Measurements from ENCODE around the gene USP5. TPM values are rescaled to one million over a fixed set of nuclear protein-coding genes. Genes with fewer than 3 reads are reported as not detected.

Gene USP5
- total RNA-seq, 1 donor from 2014 or later: 146 TPM

DNA sequence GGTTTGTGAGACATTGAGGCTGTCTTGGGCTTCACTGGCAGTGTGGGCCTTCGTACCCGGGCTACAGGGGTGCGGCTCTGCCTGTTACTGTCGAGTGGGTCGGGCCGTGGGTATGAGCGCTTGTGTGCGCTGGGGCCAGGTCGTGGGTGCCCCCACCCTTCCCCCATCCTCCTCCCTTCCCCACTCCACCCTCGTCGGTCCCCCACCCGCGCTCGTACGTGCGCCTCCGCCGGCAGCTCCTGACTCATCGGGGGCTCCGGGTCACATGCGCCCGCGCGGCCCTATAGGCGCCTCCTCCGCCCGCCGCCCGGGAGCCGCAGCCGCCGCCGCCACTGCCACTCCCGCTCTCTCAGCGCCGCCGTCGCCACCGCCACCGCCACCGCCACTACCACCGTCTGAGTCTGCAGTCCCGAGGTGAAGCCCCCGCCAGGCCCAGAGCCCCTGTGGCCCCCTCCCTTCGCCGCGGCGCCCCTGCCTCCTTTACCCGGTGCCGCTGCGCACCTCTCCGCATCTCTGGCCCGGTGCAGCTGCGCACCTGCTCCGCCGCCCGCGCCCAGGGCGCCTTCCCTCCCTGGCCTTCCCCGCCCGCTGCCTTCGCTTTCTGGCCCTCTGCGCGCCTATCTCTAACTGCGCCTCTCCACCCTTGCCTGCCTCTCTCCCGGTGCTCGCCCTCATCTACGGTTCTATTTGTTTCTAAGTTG is 62.4 kb downstream of the USP5 start, which contains the start of gene ENO2:
Gene ENO2, plus strand, starts transcription at position 335 of the 701 bp plus-strand sequence. CDS start 1,253 bp downstream, outside the sequence.
- Histone ChIP-seq H3K27ac (ENCODE audit: low read depth, low read length) (peak within 1 kb of the TSS; percentile 1), H3K9ac (ENCODE audit: low read length) (peak within 1 kb of the TSS; percentile 75), H3K27me3 (ENCODE audit: insufficient read depth, low read length) (no peaks in the 10 kb centered on the region), H3K4me2 (ENCODE audit: low read length) (peak within 1 kb of the TSS; percentile 97), H3K36me3 (ENCODE audit: insufficient read depth, low read length) (no peaks in the 10 kb centered on the region), H3K9me3 (ENCODE audit: insufficient read depth, low read depth, low read length) (no peaks in the 10 kb centered on the region), H3K4me1 (ENCODE audit: insufficient read depth, low read length) (peaks cover 25% of the 10 kb centered on the region), H4K20me1 (ENCODE audit: insufficient read depth, low read length) (no peaks in the 10 kb centered on the region), H2AFZ (ENCODE audit: low read depth, low read length) (peak within 1 kb of the TSS; percentile 94), H3K79me2 (ENCODE audit: insufficient read depth, low read length) (no peaks in the 10 kb centered on the region), H3K4me3 (ENCODE audit: insufficient read depth, low read depth, low read length) (peak within 1 kb of the TSS; percentile 63)
- TF ChIP-seq, protein P1, sequence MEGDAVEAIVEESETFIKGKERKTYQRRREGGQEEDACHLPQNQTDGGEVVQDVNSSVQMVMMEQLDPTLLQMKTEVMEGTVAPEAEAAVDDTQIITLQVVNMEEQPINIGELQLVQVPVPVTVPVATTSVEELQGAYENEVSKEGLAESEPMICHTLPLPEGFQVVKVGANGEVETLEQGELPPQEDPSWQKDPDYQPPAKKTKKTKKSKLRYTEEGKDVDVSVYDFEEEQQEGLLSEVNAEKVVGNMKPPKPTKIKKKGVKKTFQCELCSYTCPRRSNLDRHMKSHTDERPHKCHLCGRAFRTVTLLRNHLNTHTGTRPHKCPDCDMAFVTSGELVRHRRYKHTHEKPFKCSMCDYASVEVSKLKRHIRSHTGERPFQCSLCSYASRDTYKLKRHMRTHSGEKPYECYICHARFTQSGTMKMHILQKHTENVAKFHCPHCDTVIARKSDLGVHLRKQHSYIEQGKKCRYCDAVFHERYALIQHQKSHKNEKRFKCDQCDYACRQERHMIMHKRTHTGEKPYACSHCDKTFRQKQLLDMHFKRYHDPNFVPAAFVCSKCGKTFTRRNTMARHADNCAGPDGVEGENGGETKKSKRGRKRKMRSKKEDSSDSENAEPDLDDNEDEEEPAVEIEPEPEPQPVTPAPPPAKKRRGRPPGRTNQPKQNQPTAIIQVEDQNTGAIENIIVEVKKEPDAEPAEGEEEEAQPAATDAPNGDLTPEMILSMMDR (IDR thresholded peaks at IDR 0.05; ENCODE audit: insufficient read depth, low read depth, low read length): no peak
- no peak for TF ChIP-seq EZH2 (IDR thresholded peaks at IDR 0.05; ENCODE audit: insufficient read depth, low read length)
- Mint-ChIP-seq H3K36me3 (ENCODE audit: low read depth, unreplicated experiment) (peaks cover 3% of the 10 kb centered on the region), H3K27ac (ENCODE audit: unreplicated experiment) (peak within 1 kb of the TSS; percentile 87), H3K4me1 (ENCODE audit: low read depth, unreplicated experiment) (peaks cover 15% of the 10 kb centered on the region), H3K27me3 (ENCODE audit: low read depth, unreplicated experiment) (peaks cover 5% of the 10 kb centered on the region), H3K4me3 (ENCODE audit: unreplicated experiment) (peak within 1 kb of the TSS; percentile 89), H3K9me3 (ENCODE audit: unreplicated experiment) (no peaks in the 10 kb centered on the region)
- DNase-seq (ENCODE audit: low read depth): peak; percentile 33
- FAIRE-seq: no peak

DNA sequence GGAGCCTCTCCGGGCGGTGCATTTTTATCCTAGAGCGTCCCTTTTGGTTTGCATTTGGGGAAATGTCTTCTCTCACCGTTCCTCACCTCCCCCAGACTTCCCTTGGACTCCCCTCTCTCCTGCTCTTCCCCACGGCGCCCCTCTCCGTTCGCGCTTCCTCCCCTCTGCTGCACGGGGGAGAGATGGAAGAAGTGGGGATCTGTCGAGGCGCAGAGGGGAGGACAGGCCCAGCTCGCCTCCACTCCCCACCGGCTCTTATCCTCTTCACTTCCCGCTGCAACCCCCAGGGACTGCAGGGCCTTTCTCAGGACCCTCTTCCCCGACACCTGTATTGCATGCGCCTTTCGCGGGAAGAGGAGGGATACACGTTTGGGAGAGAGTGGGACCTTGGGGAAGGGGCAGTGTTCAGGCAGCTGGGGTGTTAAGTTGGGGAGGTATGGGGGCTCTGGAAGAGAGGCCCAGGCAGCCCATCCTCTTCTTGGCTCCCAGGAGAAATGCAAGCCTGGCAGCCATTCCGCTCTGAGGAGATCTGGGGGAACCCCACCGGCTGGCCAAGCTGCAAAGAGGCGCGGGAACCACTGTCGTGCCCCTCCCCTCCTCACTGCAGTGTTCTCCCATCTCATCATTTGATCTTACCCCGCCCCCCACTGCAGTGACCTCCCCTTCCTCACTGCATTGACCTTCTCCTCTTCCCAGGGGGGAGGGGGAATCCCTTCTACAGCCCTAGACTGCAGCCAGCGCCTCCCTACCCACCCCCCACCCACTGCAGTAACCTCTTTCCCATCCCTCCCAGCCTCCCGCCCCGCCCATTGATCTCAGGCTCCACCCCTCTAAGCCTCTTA is 63.2 kb downstream of the USP5 start:
- Histone ChIP-seq H3K4me3 (ENCODE audit: insufficient read depth, low read depth, low read length) (peak overlapping the region; percentile 63), H3K9ac (ENCODE audit: low read length) (peak overlapping the region; percentile 75), H2AFZ (ENCODE audit: low read depth, low read length) (peak overlapping the region; percentile 69), H3K4me2 (ENCODE audit: low read length) (peak overlapping the region; percentile 97), H3K79me2 (ENCODE audit: insufficient read depth, low read length) (no peaks in the 10 kb centered on the region), H3K9me3 (ENCODE audit: insufficient read depth, low read depth, low read length) (no peaks in the 10 kb centered on the region), H3K27ac (ENCODE audit: low read depth, low read length) (no peak overlapping the region), H3K36me3 (ENCODE audit: insufficient read depth, low read length) (peaks cover 2% of the 10 kb centered on the region), H4K20me1 (ENCODE audit: insufficient read depth, low read length) (no peaks in the 10 kb centered on the region), H3K27me3 (ENCODE audit: insufficient read depth, low read length) (no peaks in the 10 kb centered on the region), H3K4me1 (ENCODE audit: insufficient read depth, low read length) (peaks cover 25% of the 10 kb centered on the region)
- FAIRE-seq (no peak), DNase-seq (ENCODE audit: low read depth) (no peak)
- Mint-ChIP-seq H3K4me3 (ENCODE audit: unreplicated experiment) (peak overlapping the region; percentile 89), H3K27ac (ENCODE audit: unreplicated experiment) (peak overlapping the region; percentile 87), H3K9me3 (ENCODE audit: unreplicated experiment) (no peaks in the 10 kb centered on the region), H3K27me3 (ENCODE audit: low read depth, unreplicated experiment) (peaks cover 5% of the 10 kb centered on the region), H3K4me1 (ENCODE audit: low read depth, unreplicated experiment) (peaks cover 15% of the 10 kb centered on the region), H3K36me3 (ENCODE audit: low read depth, unreplicated experiment) (peaks cover 7% of the 10 kb centered on the region)
- TF ChIP-seq, protein P1 (IDR thresholded peaks at IDR 0.05; ENCODE audit: insufficient read depth, low read depth, low read length): no peak
- no peak for TF ChIP-seq EZH2 (IDR thresholded peaks at IDR 0.05; ENCODE audit: insufficient read depth, low read length)

Data from astrocyte (in vitro differentiated cells and primary cell).